ENCODE measurements around the gene SPATC1L.

Gene SPATC1L

GRCh38 chr21:46160907-46161632, 23.2 kb downstream of the SPATC1L start:
- DNase-seq, result no peak

- DNase-seq, result no peak
Measured at GRCh38 chr21:46160657-46160906, 23.7 kb downstream of the SPATC1L start.

GRCh38 chr21:46159841-46160656, 24.2 kb downstream of the SPATC1L start:
- no peak for DNase-seq

- DNase-seq, result no peak
Measured at GRCh38 chr21:46159390-46159789, 24.9 kb downstream of the SPATC1L start.

- DNase-seq, result no peak
Measured at GRCh38 chr21:46158666-46159300, 25.5 kb downstream of the SPATC1L start.

GRCh38 chr21:46157987-46158451, 26.2 kb downstream of the SPATC1L start:
- DNase-seq, result no peak

- no peak for DNase-seq
Measured at GRCh38 chr21:46157396-46157986, 26.8 kb downstream of the SPATC1L start.

GRCh38 chr21:46156678-46157077, 27.6 kb downstream of the SPATC1L start:
- no peak for DNase-seq

GRCh38 chr21:46156378-46156645, 27.9 kb downstream of the SPATC1L start:
- DNase-seq, result no peak

GRCh38 chr21:46155514-46156377, 28.5 kb downstream of the SPATC1L start, which contains the start of gene FTCD:
Gene FTCD, minus strand, starts transcription at chr21:46155579. Its CDS starts 56 bp downstream, at chr21:46155523.
- DNase-seq, result no peak

- DNase-seq, result no peak
Measured at GRCh38 chr21:46154955-46155513, 29.2 kb downstream of the SPATC1L start.

GRCh38 chr21:46154155-46154954, 29.9 kb downstream of the SPATC1L start:
- DNase-seq, result no peak

GRCh38 chr21:46153247-46154154, 30.8 kb downstream of the SPATC1L start:
- DNase-seq, result no peak

GRCh38 chr21:46152927-46153246, 31.4 kb downstream of the SPATC1L start:
- DNase-seq, result no peak

- no peak for DNase-seq
Measured at GRCh38 chr21:46151989-46152926, 32.0 kb downstream of the SPATC1L start.

- DNase-seq, result no peak
Measured at GRCh38 chr21:46151261-46151988, 32.8 kb downstream of the SPATC1L start.

- peak in 1 of 2 experiments; percentile 18 for DNase-seq
Measured at GRCh38 chr21:46150491-46151121, 33.7 kb downstream of the SPATC1L start.

GRCh38 chr21:46150073-46150472, 34.2 kb downstream of the SPATC1L start:
- DNase-seq, result no peak
